GM21381 (cell line): ENCODE results near the gene UMOD.

Source experiments
- ATAC-seq: cut with Tn5 transposase; IDR thresholded peaks from one replicate; pipeline ENCODE4 v1.9.1; 2021; ENCODE audit warnings: mild to moderate bottlenecking, moderate library complexity; ENCODE audit not compliant: unreplicated experiment

UMOD gene

GRCh38 chr16:20306401-20306800, 46.1 kb downstream of the UMOD start:
- ATAC-seq: no peak

DNA sequence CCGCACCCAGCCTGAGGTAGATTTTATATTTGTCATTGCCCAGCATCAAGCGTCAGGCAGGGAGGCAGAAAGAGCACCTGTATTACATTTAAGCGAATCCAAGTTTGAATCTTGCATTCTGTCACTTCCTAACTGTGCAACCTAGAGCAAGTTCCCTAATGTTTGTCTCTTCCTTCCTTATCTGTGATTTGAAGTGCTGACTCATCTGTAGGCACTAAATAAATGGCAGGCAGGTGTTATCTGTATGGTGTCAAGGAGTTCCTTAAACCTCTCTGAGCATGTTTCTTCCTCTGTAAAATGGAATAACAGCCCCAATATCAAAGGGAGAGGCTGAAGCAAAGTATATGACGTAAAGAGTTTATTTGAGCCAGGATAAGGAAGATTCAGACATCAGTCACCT, 49.5 kb downstream of the UMOD start:
- ATAC-seq: no peak

DNA sequence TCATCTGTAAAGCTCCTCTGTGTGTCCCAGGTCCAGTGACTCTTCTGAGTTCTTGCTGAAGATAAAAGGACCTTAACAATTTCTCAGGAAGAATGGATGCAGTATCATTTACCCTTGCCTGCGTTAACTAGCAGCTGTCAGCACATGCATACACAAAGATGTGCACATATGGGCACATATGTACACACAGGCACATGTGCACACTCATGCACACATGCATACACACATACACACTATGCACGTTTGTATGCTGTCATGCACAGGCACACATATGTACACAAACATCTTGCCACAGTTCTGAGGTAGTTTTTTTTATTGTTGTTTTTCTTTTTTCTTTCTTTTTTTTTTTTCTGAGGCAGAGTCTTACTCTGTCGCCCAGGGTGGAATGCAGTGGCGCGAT, 50.1 kb downstream of the UMOD start:
- no peak for ATAC-seq

DNA sequence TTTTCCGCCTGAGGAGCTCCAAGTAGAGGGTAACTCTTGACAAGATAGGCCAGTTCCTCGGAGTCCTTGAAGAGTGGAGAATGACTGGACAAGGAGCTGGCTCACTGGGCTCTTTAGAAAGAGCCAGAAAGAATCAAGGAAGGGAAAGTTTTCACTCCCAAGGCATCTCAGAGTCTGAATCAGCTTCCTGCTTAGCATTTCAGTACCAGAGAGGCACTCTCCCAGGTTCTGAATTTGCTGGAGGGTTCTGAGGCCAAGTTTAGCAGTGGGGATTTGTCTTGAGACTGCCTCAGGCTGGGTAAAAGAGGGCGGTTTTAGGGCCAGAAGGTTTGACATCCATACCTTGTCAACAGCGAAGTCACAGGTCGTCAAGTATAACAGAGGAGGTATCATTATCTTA, 50.7 kb downstream of the UMOD start:
- no peak for ATAC-seq

DNA sequence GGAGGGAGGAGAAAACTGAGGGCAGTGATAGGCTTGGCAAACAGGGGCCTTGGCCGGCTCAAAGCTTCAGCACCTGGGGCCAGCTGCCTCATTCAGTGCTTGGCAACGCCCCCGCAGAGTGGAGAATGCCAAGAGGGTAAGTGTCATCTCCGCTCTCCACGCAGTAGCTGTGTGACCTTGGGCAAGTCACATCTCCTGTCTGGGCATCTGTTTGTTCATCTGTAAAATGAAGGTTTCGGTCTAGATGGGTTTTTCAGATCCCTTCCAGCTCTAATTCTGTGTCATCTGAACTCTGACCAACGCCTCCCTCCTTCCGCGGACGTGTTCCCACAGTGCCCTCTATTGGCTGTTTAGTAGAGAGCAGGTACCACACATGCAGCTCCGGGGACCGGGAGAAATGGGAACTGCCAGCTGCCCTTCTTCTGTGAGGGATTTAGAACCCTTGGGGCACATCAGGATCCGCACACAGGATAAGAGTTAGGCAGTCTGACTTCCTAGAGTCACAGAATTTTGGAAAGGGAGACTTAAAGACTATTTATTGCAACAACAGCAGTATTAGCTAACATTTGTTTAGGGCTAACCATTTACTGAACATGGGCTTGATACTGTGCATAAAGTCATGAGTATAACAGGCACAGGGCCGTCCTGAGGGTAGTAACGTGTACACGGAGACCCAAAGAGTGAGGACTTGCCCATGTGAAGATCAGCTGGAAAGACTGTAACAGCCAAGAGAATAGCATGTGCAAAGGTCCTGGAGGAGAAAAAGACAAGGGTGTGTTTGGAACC, 52.0 kb downstream of the UMOD start:
- no peak for ATAC-seq

- ATAC-seq: no peak
Observed at GRCh38 chr16:20298452-20298851, 54.1 kb downstream of the UMOD start.

DNA sequence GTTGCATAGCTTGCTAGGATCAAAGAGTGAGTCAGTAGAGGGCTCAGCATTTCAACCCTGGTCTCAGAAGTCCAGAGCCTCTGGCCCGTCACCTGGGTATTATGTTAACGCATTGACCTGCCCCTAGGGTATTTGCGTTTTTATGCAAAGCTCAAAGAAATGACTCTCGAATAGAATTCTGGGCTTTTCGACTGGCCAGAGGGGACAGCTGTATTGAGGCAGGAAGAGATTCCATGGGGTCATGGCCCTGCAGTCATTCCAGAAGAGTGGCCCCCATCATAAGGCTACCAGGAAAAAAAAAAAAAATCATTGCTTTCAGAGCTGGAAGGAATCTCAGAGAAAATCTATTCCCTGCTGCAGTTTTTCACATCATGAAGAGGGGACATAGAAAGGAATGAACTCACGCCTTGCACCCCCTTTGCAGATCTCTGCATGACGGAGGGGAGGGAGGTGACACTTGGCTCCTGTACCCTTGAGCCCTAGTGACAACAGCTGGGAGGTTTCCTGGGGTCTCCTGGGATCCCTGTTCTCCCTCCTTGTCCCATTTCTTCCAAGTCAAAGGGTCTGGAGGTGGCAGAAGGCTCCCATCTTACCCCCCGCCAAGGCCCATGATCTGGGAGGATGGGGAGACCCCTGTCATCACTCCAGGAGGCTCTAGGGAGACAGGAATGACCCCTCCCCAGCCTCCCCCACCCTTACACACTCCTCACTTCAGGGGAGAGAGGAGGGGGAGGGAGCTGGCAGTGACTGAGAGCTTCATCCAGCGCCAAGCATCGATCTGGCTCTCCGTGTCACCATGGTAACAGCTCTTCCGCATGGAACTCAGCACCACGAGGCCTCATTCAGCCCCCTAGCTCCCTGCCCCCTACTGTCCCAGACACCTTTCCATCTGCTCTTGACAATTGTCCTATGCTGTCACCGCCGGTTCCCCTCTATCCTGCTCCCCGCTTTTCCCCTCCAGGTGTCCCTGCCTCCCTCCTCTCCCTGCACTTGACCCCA, 61.0 kb downstream of the UMOD start:
- ATAC-seq: no peak

DNA sequence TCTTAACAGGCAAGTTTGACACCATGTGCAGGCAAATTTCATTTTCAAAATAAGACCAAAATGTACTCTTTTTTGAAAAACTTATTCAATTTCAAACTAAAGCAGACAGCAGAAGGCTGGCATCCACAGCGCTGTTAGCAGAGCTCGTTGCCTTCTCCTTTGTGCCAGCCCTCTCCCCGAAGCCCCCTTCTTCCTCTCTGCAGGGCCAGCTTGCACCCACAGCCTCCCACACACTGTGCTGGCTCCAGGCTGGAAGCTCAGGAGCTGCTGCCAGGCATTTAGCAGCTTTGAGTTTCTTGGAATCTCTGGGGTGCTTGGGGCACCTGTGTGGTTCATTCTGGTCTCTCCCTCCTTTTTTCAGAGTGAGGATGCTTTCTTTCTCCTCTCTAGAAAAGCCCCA, 62.9 kb downstream of the UMOD start:
- no peak for ATAC-seq

DNA sequence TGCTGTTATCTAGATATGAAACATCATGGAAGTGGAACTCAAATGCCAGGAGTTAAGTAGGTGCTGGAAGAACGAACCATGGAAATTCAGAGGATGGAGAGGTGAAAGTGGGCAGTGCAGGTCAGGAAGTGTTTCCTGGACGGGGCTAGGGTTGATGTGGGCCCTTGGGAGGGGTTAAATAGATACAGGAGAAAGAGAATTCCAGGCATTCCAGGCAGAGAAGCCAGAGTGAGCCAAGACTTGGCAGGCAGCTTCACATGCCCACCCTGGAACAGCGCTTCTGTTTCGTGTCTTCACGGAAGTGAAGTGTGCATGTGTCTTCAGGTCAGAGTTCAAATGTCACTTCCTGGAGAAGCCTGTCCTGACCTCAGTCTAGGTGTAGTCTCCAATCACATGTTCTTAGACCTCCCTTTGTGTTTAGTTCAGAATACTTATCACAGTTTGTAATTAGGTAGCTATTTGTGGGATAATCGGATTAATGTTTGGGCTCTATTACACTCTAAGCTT, 66.5 kb downstream of the UMOD start:
- ATAC-seq: no peak
